GM12878 (cell line): ENCODE measurements around the gene TGFBI. TPM values are rescaled to one million over a fixed set of nuclear protein-coding genes. Genes with fewer than 3 reads are reported as not detected.

Experiments
- ATAC-seq: fragments of 200-7000 bp; cut with Tn5 transposase; 3 replicates; pipeline ENCODE4 v1.9.1; 2020; ENCODE audit warnings: mild to moderate bottlenecking, moderate library complexity
- BruUV-seq: library from RNA; stranded (reverse); fragments of 400-500 nt; replicated peaks from 2 replicates; lab custom pipeline; 2021; lab: Mats Ljungman, UMichigan
- CTCF ChIA-PET: fragments of 300-600 bp; sonication (Branson Sonifier 250); formaldehyde crosslinking; extraction: SDS; loops from one replicate; lab custom pipeline; 2021; ENCODE audit warnings: inconsistent platforms; lab: Yijun Ruan, JAX
- POLR2A ChIA-PET: fragments of 350-600 bp; formaldehyde crosslinking; extraction: SDS; loops from one replicate; lab custom pipeline; 2021; ENCODE audit warnings: inconsistent platforms; lab: Charles Lee
- RAD21 ChIA-PET: fragments of 300-600 bp; sonication (Branson Sonifier 250); formaldehyde crosslinking; loops from one replicate; lab custom pipeline; 2023; ENCODE audit warnings: antibody characterized with exemption; ENCODE audit not compliant: unreplicated experiment; lab: Charles Lee
- SMC1A ChIA-PET: fragments of 300-600 bp; sonication (Branson Sonifier 250); formaldehyde crosslinking; loops from one replicate; lab custom pipeline; 2023; ENCODE audit not compliant: unreplicated experiment, uncharacterized antibody; lab: Charles Lee
- DNase-seq: peaks from one replicate; pipeline ENCODE4 v3.0.0-alpha.2; 2011; ENCODE audit warnings: low read depth, low spot score
- FAIRE-seq: peaks from 3 replicates; lab custom pipeline; 2011; peaks lifted over from hg19 to GRCh38; lab: Jason Lieb, UNC
- H2AFZ ChIP-seq: 2 replicates; pipeline ENCODE4 v1.6.0; 2011; ENCODE audit warnings: low read depth, low read length, control low read depth; ENCODE audit not compliant: control insufficient read depth
- H3K27ac ChIP-seq: 2 replicates; pipeline ENCODE4 v1.5.1; 2011; ENCODE audit warnings: control low read depth; ENCODE audit not compliant: control insufficient read depth, insufficient read depth
- H3K27me3 ChIP-seq, 2 experiments: replicated peaks in 1 of 2; 2 replicates each; pipeline versions ENCODE4 v1.6.0 to v1.6.1; 2011; ENCODE audit warnings: low read length in 1 of 2; ENCODE audit not compliant: control insufficient read depth in 2 of 2, insufficient read depth in 2 of 2
- H3K36me3 ChIP-seq, 2 experiments: 2 replicates each; pipeline ENCODE4 v1.5.1; 2011; ENCODE audit warnings: low read length in 1 of 2; ENCODE audit not compliant: control insufficient read depth in 2 of 2, insufficient read depth in 2 of 2
- H3K4me1 ChIP-seq: 2 replicates; pipeline ENCODE4 v1.6.1; 2011; ENCODE audit warnings: mild to moderate bottlenecking, low read length, moderate library complexity, mixed read lengths; ENCODE audit not compliant: control insufficient read depth, insufficient read depth
- H3K4me2 ChIP-seq: 2 replicates; pipeline ENCODE4 v1.6.0; 2011; ENCODE audit warnings: control low read depth; ENCODE audit not compliant: control insufficient read depth, insufficient read depth
- H3K4me3 ChIP-seq: fragments of 200-600 bp; sonication (generic); 2 replicates; pipeline ENCODE4 v1.5.1; 2016
- H3K79me2 ChIP-seq: 2 replicates; pipeline ENCODE4 v1.6.0; 2011; ENCODE audit warnings: low read length; ENCODE audit not compliant: control insufficient read depth, insufficient read depth
- H3K9ac ChIP-seq: 2 replicates; pipeline ENCODE4 v1.8.0; 2011; ENCODE audit warnings: low read length, control low read depth, mixed read lengths; ENCODE audit not compliant: control insufficient read depth, insufficient read depth
- H3K9me3 ChIP-seq: replicated peaks from 3 replicates; pipeline ENCODE4 v1.5.1; 2011; ENCODE audit warnings: mild to moderate bottlenecking, low read length; ENCODE audit not compliant: control insufficient read depth, insufficient read depth
- H4K20me1 ChIP-seq: 2 replicates; pipeline ENCODE4 v1.6.0; 2011; ENCODE audit not compliant: control insufficient read depth, insufficient read depth
- ASH2L ChIP-seq: fragments of 300-600, 200-600 bp; sonication (generic); IDR thresholded peaks from 2 replicates; pipeline ENCODE4 v1.6.1; 2017; ENCODE audit warnings: low read depth, mild to moderate bottlenecking, borderline replicate concordance
- CREB1 ChIP-seq: IDR thresholded peaks from 2 replicates; pipeline ENCODE4 v1.6.1; 2012; ENCODE audit warnings: low read depth, mild to moderate bottlenecking, inconsistent platforms
- CTCF ChIP-seq, 3 experiments: IDR thresholded peaks in 2 of 3; conservative IDR thresholded peaks in 1 of 3; 2 replicates each; pipeline ENCODE4 v1.5.1; 2011; ENCODE audit warnings: low read depth in 3 of 3, low read length in 3 of 3, mild to moderate bottlenecking in 3 of 3, control low read depth in 2 of 3, moderate library complexity in 2 of 3, inconsistent platforms in 1 of 3, mixed read lengths in 1 of 3; ENCODE audit not compliant: control insufficient read depth in 2 of 3, insufficient read depth in 1 of 3; ENCODE audit errors: extremely low read depth in 1 of 3
- HCFC1 ChIP-seq: fragments of 150-350 bp; IDR thresholded peaks from 2 replicates; pipeline ENCODE4 v1.6.1; 2014; ENCODE audit warnings: low read length
- SMAD1 ChIP-seq: fragments of 450-650 bp; IDR thresholded peaks from 2 replicates; pipeline ENCODE4 v1.6.1; 2018; ENCODE audit warnings: mild to moderate bottlenecking, low read depth; ENCODE audit not compliant: partially characterized antibody
- SUZ12 ChIP-seq: fragments of 200-600 bp; sonication (generic); IDR thresholded peaks from one replicate; pipeline ENCODE4 v1.6.1; 2018; ENCODE audit warnings: antibody characterized with exemption, mild to moderate bottlenecking; ENCODE audit not compliant: unreplicated experiment
- USF2 ChIP-seq: IDR thresholded peaks from 2 replicates; pipeline ENCODE4 v1.6.1; 2011; ENCODE audit warnings: low read depth, low read length, improper control_type of control experiment, borderline replicate concordance
- ZBTB11 ChIP-seq: fragments of 450-650 bp; formaldehyde crosslinking; IDR thresholded peaks from 2 replicates; pipeline ENCODE4 v1.5.0; 2022; ENCODE audit warnings: mild to moderate bottlenecking, missing genetic modification characterization
- ZBTB4 ChIP-seq: fragments of 450-650 bp; formaldehyde crosslinking; IDR thresholded peaks from 2 replicates; pipeline ENCODE4 v1.4.0; 2022; ENCODE audit warnings: mild to moderate bottlenecking, moderate library complexity
- WGBS: methylation state at CpG from one replicate; pipeline ENCODE4 v1.1.6; 2016; ENCODE audit warnings: low lambda C conversion rate; ENCODE audit not compliant: insufficient replicate concordance, insufficient coverage; ENCODE audit errors: missing lambda C conversion rate; 5-methylcytosine and 5-hydroxymethylcytosine counted together
- in situ Hi-C: fragments of 300-500 bp; cut with MboI; formaldehyde crosslinking; loops from 9 replicates; pipeline ENCODE4 v1.14.3; 2018; ENCODE audit warnings: mixed read lengths
- intact Hi-C: fragments of 100-400 bp; cut with micrococcal nuclease; formaldehyde crosslinking; loops from one replicate; pipeline ENCODE4 v1.14.2; 2022; ENCODE audit not compliant: unreplicated experiment
- polyA plus RNA-seq, 11 experiments: library from polyadenylated mRNA; depleted of rRNA in 4 of 11; unstranded in 6 of 11; stranded (reverse) in 5 of 11; fragments of >200 nt; fragmentation: Nextera tagmentation in 4 of 11; fragmentation: Illumina TruSeq in 1 of 11; extraction: Ambion mirVana in 4 of 11; extraction: Trizol in 1 of 11; gene quantifications; 1 replicate in 1 of 11; 2 replicates in 10 of 11; pipeline versions ENCODE4 v1.2.1 to v1.2.3, GENCODE V29; 2011 to 2016; ENCODE audit warnings: inconsistent platforms in 2 of 11, missing spikeins in 2 of 11, low read depth in 1 of 11
- total RNA-seq, 4 experiments: library from RNA; depleted of rRNA in 3 of 4; stranded (reverse); fragments of >200 nt in 3 of 4; fragmentation: Illumina TruSeq in 1 of 4; extraction: Trizol in 1 of 4; gene quantifications; 2 replicates each; pipeline versions ENCODE4 v1.2.1 to v1.2.3, GENCODE V29; 2013 to 2021

Gene TGFBI
- total and polyA plus RNA-seq, 10 of the 15 experiments (the other 5 are each of a cell fraction or from before 2014, with no cell fraction given) = 0.12 to 1.8 (median 0.19) TPM

- TF ChIP-seq USF2 = no peak
- no peak for TF ChIP-seq SUZ12
- no peak for TF ChIP-seq ASH2L
- no peak for TF ChIP-seq HCFC1
- no peak for TF ChIP-seq CTCF (IDR thresholded peaks at IDR 0.05 in 2 of 3, conservative IDR thresholded peaks at IDR 0.05 in 1 of 3; ENCODE audit: control insufficient read depth in 2 of 3, extremely low read depth in 1 of 3, insufficient read depth in 1 of 3, low read depth in 3 of 3, low read length in 3 of 3)
Measured at GRCh38 chr5:136056771-136057335, 28.1 kb downstream of the TGFBI start (continued).

- Histone ChIP-seq H4K20me1 (no peaks in the 10 kb centered on the region), H3K4me3 (no peak overlapping the region), H3K4me1 (no peaks in the 10 kb centered on the region), H3K9ac (no peak overlapping the region), H3K36me3 (no peaks in the 10 kb centered on the region), H2AFZ (no peak overlapping the region), H3K4me2 (no peak overlapping the region), H3K79me2 (no peaks in the 10 kb centered on the region), H3K27me3 (peaks cover 0 to 3% of the 10 kb centered on the region in 2 experiments; a peak in 3 of 4 replicates), H3K9me3 (no peaks in the 10 kb centered on the region), H3K27ac (no peak overlapping the region)
- POLR2A ChIA-PET = no interaction called here
- no peak for FAIRE-seq
- no peak for ATAC-seq
- WGBS = 21% methylated on average over 5 of the region's 5 CpGs
- SMC1A ChIA-PET = interaction anchor here (1.1 to 1.2 kb wide), 2 partner anchors 16 to 120 kb away, joined by 3 read pairs; no protein-coding TSS in a partner anchor
- intact Hi-C loops = no loop called here
- in situ Hi-C loops = no loop called here
- DNase-seq = no peak
- BruUV-seq = no TSS peak
- RAD21 ChIA-PET = interaction anchor here (1.5 kb wide), 1 partner anchor 80 kb away, joined by 3 read pairs; no protein-coding TSS in a partner anchor
- CTCF ChIA-PET = interaction anchor here (1.0 to 1.6 kb wide), 2 partner anchors 16 to 24 kb away, joined by 3 to 5 read pairs; no protein-coding TSS in a partner anchor
- TF ChIP-seq SMAD1 (no peak), ZBTB4 (CRISPR knock-in tag) (no peak), ZBTB11 (CRISPR knock-in tag) (no peak), CREB1 (no peak)
Measured at GRCh38 chr5:136057401-136058038, 28.7 kb downstream of the TGFBI start.
